C4-2B (cell line): ENCODE data around the gene SPDYE2.
"Not testable (repeated sequence)": the region's sequence is repeated elsewhere in the genome, so short reads cannot be mapped to it uniquely, and the experiment has no call there.

Experiments used
- CTCF ChIP-seq: fragments of 450-650 bp; conservative IDR thresholded peaks from 2 replicates; pipeline ENCODE4 v1.5.1; 2017; ENCODE audit warnings: mild to moderate bottlenecking
- ZFX ChIP-seq: fragments of 450-650 bp; IDR thresholded peaks from 2 replicates; pipeline ENCODE4 v1.6.1; 2017

- not testable (repeated sequence) for TF ChIP-seq CTCF, ZFX
These were observed 45.5 kb upstream of the SPDYE2 start for GRCh38 chr7:102505298-102506185.
